GM19397 (cell line): Measurements from ENCODE around the gene EIF4G1.

ENCODE experiments used
- ATAC-seq: cut with Tn5 transposase; IDR thresholded peaks from one replicate; pipeline ENCODE4 v1.9.1; 2021; ENCODE audit warnings: mild to moderate bottlenecking, moderate library complexity; ENCODE audit not compliant: unreplicated experiment

EIF4G1 gene

GRCh38 chr3:184348057-184348382 is 33.6 kb downstream of the EIF4G1 start:
- no peak for ATAC-seq

- no peak for ATAC-seq
Measured at GRCh38 chr3:184349563-184350470, 35.4 kb downstream of the EIF4G1 start.

GRCh38 chr3:184350618-184351017 is 36.2 kb downstream of the EIF4G1 start:
- no peak for ATAC-seq

GRCh38 chr3:184351511-184352148 is 37.2 kb downstream of the EIF4G1 start:
- no peak for ATAC-seq

GRCh38 chr3:184352149-184352785 is 37.9 kb downstream of the EIF4G1 start:
- no peak for ATAC-seq

- ATAC-seq: no peak
Measured at GRCh38 chr3:184352897-184353545, 38.6 kb downstream of the EIF4G1 start.

- ATAC-seq: no peak
Measured at GRCh38 chr3:184353546-184353941, 39.1 kb downstream of the EIF4G1 start.

- ATAC-seq: no peak
Measured at GRCh38 chr3:184354121-184354728, 39.8 kb downstream of the EIF4G1 start.

GRCh38 chr3:184354754-184355153 is 40.3 kb downstream of the EIF4G1 start:
- no peak for ATAC-seq

GRCh38 chr3:184355261-184356040 is 41.0 kb downstream of the EIF4G1 start:
- ATAC-seq: no peak

- no peak for ATAC-seq
Measured at GRCh38 chr3:184357248-184358123, 43.1 kb downstream of the EIF4G1 start.

- no peak for ATAC-seq
Measured at GRCh38 chr3:184358124-184358767, 43.8 kb downstream of the EIF4G1 start.

- ATAC-seq: no peak
Measured at GRCh38 chr3:184358921-184359350, 44.5 kb downstream of the EIF4G1 start.

- ATAC-seq: no peak
Measured at GRCh38 chr3:184359610-184360009, 45.2 kb downstream of the EIF4G1 start.

GRCh38 chr3:184360070-184360928 is 45.9 kb downstream of the EIF4G1 start:
- ATAC-seq: no peak

- ATAC-seq: peak; percentile 4
Measured at GRCh38 chr3:184360929-184361531, 46.6 kb downstream of the EIF4G1 start.

GRCh38 chr3:184361532-184361931 is 47.1 kb downstream of the EIF4G1 start, which contains the start of the genes CLCN2 and POLR2H:
Gene CLCN2 (minus strand): TSS chr3:184361605. CDS start chr3:184361479, 126 bp downstream.
Gene POLR2H (plus strand): TSS chr3:184361710. CDS start chr3:184363493, 1,783 bp downstream.
- peak; percentile 42 for ATAC-seq
